Measurements from ENCODE around the gene ELOVL7.
"Not testable (repeated sequence)": the region's sequence is repeated elsewhere in the genome, so short reads cannot be mapped to it uniquely, and the experiment has no call there.

The ELOVL7 gene

GRCh38 chr5:60843936-60844905 lies at the start of gene ELOVL7:
Gene ELOVL7 (minus strand): TSS chr5:60844269. CDS start chr5:60787397, 56,872 bp downstream.
- no peak for DNase-seq (ENCODE audit: low spot score)

- no peak for DNase-seq (ENCODE audit: low spot score)
Observed at GRCh38 chr5:60893521-60893920, 49.5 kb upstream of the ELOVL7 start.

GRCh38 chr5:60891667-60892066 lies 47.6 kb upstream of the ELOVL7 start:
- DNase-seq (ENCODE audit: low spot score): no peak

- DNase-seq (ENCODE audit: low spot score): no peak
Observed at GRCh38 chr5:60888359-60889061, 44.4 kb upstream of the ELOVL7 start.

GRCh38 chr5:60887746-60888145 lies 43.7 kb upstream of the ELOVL7 start:
- no peak for DNase-seq (ENCODE audit: low spot score)

- no peak for DNase-seq (ENCODE audit: low spot score)
Observed at GRCh38 chr5:60887096-60887495, 43.0 kb upstream of the ELOVL7 start.

- no peak for DNase-seq (ENCODE audit: low spot score)
Observed at GRCh38 chr5:60886158-60886557, 42.1 kb upstream of the ELOVL7 start.

- DNase-seq (ENCODE audit: low spot score): no peak
Observed at GRCh38 chr5:60883229-60883628, 39.2 kb upstream of the ELOVL7 start.

- no peak for DNase-seq (ENCODE audit: low spot score)
Observed at GRCh38 chr5:60872892-60873291, 28.8 kb upstream of the ELOVL7 start.

- DNase-seq (ENCODE audit: low spot score): no peak
Observed at GRCh38 chr5:60870857-60871256, 26.8 kb upstream of the ELOVL7 start.

- DNase-seq (ENCODE audit: low spot score): not testable (repeated sequence)
Observed at GRCh38 chr5:60860572-60860971, 16.5 kb upstream of the ELOVL7 start.

GRCh38 chr5:60856066-60856465 lies 12.0 kb upstream of the ELOVL7 start:
- no peak for DNase-seq (ENCODE audit: low spot score)

GRCh38 chr5:60852940-60853339 lies 8.9 kb upstream of the ELOVL7 start:
- DNase-seq (ENCODE audit: low spot score): no peak

- DNase-seq (ENCODE audit: low spot score): no peak
Observed at GRCh38 chr5:60852317-60852716, 8.2 kb upstream of the ELOVL7 start.

GRCh38 chr5:60851626-60852025 lies 7.6 kb upstream of the ELOVL7 start:
- DNase-seq (ENCODE audit: low spot score): no peak

GRCh38 chr5:60846298-60846697 lies 2.2 kb upstream of the ELOVL7 start:
- no peak for DNase-seq (ENCODE audit: low spot score)

- DNase-seq (ENCODE audit: low spot score): no peak
Observed at GRCh38 chr5:60843386-60843935, 608 bp downstream of the ELOVL7 start.

- DNase-seq (ENCODE audit: low spot score): no peak
Observed at GRCh38 chr5:60842871-60843385, 1.1 kb downstream of the ELOVL7 start.

GRCh38 chr5:60841361-60841760 lies 2.7 kb downstream of the ELOVL7 start:
- no peak for DNase-seq (ENCODE audit: low spot score)

GRCh38 chr5:60836131-60836530 lies 7.9 kb downstream of the ELOVL7 start:
- DNase-seq (ENCODE audit: low spot score): no peak

GRCh38 chr5:60835554-60835953 lies 8.5 kb downstream of the ELOVL7 start:
- no peak for DNase-seq (ENCODE audit: low spot score)

- no peak for DNase-seq (ENCODE audit: low spot score)
Observed at GRCh38 chr5:60833520-60833919, 10.5 kb downstream of the ELOVL7 start.
